ENCODE results near the gene HADHA.

HADHA gene

GRCh38 chr2:26191316-26192159, 52.9 kb downstream of the HADHA start:
- no peak for DNase-seq

DNA sequence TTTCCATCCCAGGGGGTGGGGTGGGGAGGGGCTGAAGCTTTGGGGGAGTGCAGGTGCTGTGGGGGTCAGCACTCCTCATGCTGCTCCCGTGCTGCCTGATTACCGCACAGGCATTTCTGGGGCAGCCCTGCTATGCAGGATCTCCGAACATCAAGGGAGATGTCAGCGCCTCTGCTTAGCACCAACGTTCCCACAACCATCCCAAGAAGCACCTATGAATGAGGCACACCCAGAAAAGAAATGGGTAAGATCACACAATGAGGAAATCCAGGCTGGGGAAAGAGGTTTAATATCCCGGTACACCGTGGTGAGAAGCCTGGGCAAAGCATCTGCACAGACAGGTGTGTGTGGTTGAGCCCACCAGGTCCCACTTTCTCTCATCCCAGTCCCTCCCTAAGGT, 54.1 kb downstream of the HADHA start:
- no peak for DNase-seq

- DNase-seq: no peak
These were observed 54.7 kb downstream of the HADHA start for GRCh38 chr2:26189751-26190150.

DNA sequence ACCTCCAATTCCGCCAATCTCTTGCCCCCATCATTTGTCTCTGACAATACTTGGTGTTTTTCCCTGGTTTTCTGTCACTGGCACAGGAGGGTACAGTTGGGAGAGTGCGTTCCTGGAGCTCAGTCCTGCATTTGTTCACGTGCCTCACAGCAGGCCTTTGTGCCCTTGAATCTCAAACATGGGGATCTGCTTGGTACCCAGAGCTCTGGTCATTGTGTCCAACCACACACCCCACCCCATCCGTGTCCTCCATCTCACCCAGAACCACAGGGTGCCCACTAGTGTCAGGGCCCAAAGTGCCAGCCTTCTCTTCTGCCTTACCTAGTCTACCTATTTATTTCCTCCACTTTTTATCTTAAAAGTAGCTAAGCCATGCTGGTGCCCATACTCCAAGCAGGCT, 55.3 kb downstream of the HADHA start:
- no peak for DNase-seq

DNA sequence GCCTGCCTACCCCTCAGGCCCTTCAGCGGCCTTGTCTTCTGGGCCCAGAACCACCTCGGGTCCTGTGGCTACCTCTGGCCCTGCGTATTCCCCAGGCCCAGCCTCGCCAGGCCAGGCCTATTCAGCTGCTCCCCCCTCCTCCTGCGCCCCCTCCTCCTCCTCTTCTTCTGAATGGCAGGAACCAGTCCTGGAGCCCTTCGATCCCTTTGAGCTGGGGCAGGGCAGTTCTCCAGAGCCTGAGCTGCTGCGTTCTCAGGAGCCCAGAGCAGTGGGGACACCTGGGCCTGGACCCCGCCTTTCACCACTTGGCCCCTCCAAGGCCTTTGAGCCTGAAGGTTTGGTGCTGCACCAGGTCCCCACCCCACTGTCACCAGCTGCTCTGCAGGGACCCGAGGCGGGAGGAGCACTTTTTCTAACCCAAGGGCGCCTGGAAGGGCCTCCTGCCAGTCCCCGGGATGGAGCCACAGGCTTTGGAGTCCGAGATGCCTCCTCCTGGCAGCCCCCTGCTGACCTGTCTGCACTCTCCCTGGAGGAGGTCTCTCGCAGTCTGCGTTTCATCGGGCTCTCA, 56.8 kb downstream of the HADHA start:
- DNase-seq: peak in 1 of 2 experiments; percentile 4

- DNase-seq: no peak
These were observed 57.3 kb downstream of the HADHA start for GRCh38 chr2:26187114-26187513.

- no peak for DNase-seq
These were observed 58.3 kb downstream of the HADHA start for GRCh38 chr2:26185954-26186770.

DNA sequence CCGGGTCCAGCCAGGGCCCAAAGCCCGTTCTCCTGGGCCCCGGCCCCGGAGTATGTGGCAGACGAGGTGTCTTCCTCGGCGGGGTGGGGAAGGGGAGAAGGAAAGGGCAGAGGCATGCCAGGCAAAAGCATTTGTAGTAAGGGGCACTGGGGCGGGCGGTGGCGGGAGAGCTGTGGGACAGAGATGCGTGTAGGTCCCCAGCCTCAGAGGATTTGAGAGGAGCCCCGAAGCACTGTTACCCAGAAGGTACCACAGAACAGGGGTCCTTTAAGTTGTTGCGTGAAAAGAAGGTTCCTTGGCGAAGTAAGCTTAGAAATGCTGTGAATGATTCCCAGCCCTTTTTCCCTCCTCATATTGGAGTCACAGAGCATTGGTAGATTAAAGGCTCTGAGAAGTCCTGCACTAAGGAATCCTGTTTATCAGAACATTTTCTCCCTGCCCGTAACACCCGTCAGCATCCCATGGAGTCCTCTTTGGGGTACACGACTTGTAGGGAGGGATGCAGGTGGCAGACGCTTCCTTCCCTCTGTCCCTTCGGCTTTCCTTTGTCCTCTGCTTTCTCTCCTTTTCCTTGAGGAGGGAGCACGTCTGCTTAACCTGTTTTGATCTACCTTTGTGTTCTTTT, 59.0 kb downstream of the HADHA start:
- DNase-seq: no peak

DNA sequence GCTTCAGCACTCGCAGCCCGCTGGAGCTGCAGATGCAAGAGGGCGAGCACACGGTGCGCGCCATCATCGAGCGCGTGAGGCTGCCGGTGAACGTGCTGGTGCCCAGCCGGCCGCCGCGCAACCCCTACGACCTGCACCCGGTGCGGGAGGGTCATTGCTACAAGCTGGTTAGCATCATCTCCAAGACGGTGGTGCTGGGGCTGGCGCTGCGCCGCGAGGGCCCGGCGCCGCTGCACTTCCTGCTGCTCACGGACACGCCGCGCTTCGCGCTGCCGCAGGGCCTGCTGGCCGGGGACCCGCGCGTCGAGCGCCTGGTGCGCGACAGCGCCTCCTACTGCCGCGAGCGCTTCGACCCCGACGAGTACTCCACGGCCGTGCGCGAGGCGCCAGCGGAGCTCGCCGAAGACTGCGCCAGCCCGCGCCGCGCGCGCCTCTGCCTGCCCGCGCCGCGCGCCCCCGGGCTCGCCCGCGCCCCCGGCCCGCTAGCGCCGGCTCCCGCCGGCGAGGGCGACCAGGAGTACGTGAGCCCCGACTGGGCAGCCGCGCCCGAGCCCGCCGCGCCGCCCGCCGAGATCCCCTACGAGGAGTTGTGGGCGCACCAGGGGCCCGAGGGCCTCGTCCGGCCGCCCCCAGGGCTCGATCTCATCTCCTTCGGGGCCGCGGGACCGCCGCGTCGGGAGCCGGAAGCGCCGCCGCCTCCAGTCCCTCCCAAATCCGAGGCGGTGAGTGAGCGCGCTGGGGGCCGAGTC, 59.7 kb downstream of the HADHA start:
- no peak for DNase-seq

- no peak for DNase-seq
These were observed 60.3 kb downstream of the HADHA start for GRCh38 chr2:26184121-26184520.

GRCh38 chr2:26182887-26183630, 61.4 kb downstream of the HADHA start:
- DNase-seq: no peak

GRCh38 chr2:26182441-26182840, 62.0 kb downstream of the HADHA start:
- DNase-seq: no peak

- DNase-seq: no peak
These were observed 65.0 kb downstream of the HADHA start for GRCh38 chr2:26179446-26179913.

GRCh38 chr2:26178746-26179436, 65.5 kb downstream of the HADHA start:
- no peak for DNase-seq

- no peak for DNase-seq
These were observed 66.2 kb downstream of the HADHA start for GRCh38 chr2:26178246-26178645.

GRCh38 chr2:26177122-26177521, 67.3 kb downstream of the HADHA start:
- no peak for DNase-seq

DNA sequence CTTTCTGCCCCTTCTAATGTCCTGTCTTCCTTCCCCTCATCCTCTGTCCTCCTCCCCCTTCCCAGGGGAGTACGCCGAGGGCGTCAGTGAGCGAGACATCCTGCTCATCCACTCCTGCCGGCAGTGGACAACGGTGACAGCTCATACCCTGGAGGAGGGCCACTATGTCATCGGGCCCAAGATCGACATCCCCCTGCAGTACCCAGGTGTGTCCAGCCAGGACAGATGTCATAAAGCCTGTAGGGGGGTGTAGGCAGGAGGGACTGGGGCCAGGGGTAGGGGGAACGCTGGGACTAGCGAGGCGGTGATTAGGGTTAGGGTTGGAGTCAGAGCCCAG, 68.2 kb downstream of the HADHA start:
- DNase-seq: no peak

DNA sequence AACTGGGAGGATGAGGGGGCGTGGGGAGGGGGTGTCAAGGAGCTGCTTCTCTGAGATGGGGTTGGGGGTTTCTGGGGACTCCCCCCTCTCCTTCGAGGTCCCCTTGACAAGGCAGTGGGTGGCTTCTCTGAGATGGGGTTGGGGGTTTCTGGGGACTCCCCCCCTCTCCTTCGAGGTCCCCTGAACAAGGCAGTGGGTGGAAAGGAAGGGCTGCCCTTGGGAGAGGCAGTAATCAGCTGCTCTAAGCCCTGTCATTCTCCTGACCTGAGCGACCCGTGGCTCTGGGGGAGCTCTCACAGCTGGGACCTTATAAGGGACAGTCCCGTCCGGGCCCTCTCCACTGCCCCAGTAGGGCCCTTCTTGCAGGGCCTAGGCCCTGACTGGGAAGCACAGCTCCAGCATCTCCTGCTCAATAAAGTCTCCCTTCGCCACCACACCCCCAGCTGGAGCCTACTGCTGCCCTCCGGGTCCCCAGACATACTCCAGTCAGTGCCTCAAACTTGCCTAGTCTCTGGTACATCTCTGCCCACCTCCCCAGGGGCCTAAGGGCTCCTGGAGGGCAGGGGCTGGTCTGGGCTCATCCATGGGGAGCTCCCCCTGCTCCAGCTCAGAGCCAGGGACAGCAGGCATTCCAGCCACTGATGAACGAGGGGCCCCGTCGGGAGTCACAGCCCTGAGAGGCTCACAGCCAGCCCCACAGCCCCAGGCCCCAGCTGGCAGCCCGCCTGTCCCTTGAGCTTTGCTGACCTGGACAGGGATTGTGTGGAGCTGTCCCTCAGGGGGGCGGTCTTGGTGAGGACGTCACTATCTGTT, 68.8 kb downstream of the HADHA start:
- DNase-seq: no peak

GRCh38 chr2:26174691-26175465, 69.6 kb downstream of the HADHA start:
- DNase-seq: no peak

Data from NCI-H526 (cell line).